HEK293 (cell line): ENCODE data around the gene LMF1.

ENCODE experiments used
- CTCF ChIP-seq: fragments of 450-650 bp; formaldehyde crosslinking; IDR thresholded peaks from 2 replicates; pipeline ENCODE4 v1.5.1; 2016; ENCODE audit warnings: missing biosample characterization, missing genetic modification characterization
- PRDM4 ChIP-seq: fragments of 450-650 bp; formaldehyde crosslinking; IDR thresholded peaks from 2 replicates; pipeline ENCODE4 v1.5.1; 2017; ENCODE audit warnings: missing biosample characterization, missing genetic modification characterization
- ZBTB20 ChIP-seq: fragments of 450-650 bp; formaldehyde crosslinking; IDR thresholded peaks from 2 replicates; pipeline ENCODE4 v1.5.1; 2016; ENCODE audit warnings: missing biosample characterization, missing genetic modification characterization
- ZNF223 ChIP-seq: fragments of 450-650 bp; formaldehyde crosslinking; IDR thresholded peaks from 2 replicates; pipeline ENCODE4 v1.5.1; 2016; ENCODE audit warnings: missing biosample characterization, missing genetic modification characterization
- ZNF274 ChIP-seq, 2 experiments: fragments of 200-500 bp in 1 of 2; fragments of 450-650 bp in 1 of 2; sonication (Bioruptor generic) in 1 of 2; formaldehyde crosslinking in 1 of 2; IDR thresholded peaks; 2 replicates each; pipeline versions ENCODE4 v1.5.1 to v1.6.1; 2014 to 2016; ENCODE audit warnings: borderline replicate concordance in 1 of 2, inconsistent platforms in 1 of 2, low read length in 1 of 2, missing biosample characterization in 1 of 2, missing genetic modification characterization in 1 of 2
- ZNF335 ChIP-seq: fragments of 450-650 bp; formaldehyde crosslinking; conservative IDR thresholded peaks from 2 replicates; pipeline ENCODE4 v1.5.1; 2016; ENCODE audit warnings: missing biosample characterization, missing genetic modification characterization
- ZNF558 ChIP-seq: fragments of 450-650 bp; formaldehyde crosslinking; IDR thresholded peaks from 2 replicates; pipeline ENCODE4 v1.5.1; 2016; ENCODE audit warnings: missing biosample characterization, missing genetic modification characterization
- ZNF670 ChIP-seq: fragments of 450-650 bp; formaldehyde crosslinking; IDR thresholded peaks from 2 replicates; pipeline ENCODE4 v1.5.1; 2016; ENCODE audit warnings: missing biosample characterization, missing genetic modification characterization, low read depth
- ZSCAN30 ChIP-seq: fragments of 450-650 bp; IDR thresholded peaks from 2 replicates; pipeline ENCODE4 v1.5.1; 2018; ENCODE audit warnings: missing biosample characterization, mild to moderate bottlenecking, missing genetic modification characterization, moderate library complexity
- TF ChIP-seq, protein P1 (sequence below): fragments of 450-650 bp; formaldehyde crosslinking; IDR thresholded peaks from 2 replicates; pipeline ENCODE4 v1.5.1; 2016; ENCODE audit warnings: missing biosample characterization, missing genetic modification characterization
- TF ChIP-seq, protein P2 (sequence below): fragments of 450-650 bp; formaldehyde crosslinking; IDR thresholded peaks from 2 replicates; pipeline ENCODE4 v1.5.1; 2016; ENCODE audit warnings: missing biosample characterization, missing genetic modification characterization

GRCh38 chr16:824194-824593, 146.6 kb downstream of the LMF1 start:
- TF ChIP-seq CTCF (tag by site-specific recombination), result no peak
- TF ChIP-seq ZBTB20 (tag by site-specific recombination), result no peak
- no peak for TF ChIP-seq ZNF670
- TF ChIP-seq ZNF558 (tag by site-specific recombination), result no peak
- TF ChIP-seq ZSCAN30 (tag by site-specific recombination), result no peak
- TF ChIP-seq, protein P1, sequence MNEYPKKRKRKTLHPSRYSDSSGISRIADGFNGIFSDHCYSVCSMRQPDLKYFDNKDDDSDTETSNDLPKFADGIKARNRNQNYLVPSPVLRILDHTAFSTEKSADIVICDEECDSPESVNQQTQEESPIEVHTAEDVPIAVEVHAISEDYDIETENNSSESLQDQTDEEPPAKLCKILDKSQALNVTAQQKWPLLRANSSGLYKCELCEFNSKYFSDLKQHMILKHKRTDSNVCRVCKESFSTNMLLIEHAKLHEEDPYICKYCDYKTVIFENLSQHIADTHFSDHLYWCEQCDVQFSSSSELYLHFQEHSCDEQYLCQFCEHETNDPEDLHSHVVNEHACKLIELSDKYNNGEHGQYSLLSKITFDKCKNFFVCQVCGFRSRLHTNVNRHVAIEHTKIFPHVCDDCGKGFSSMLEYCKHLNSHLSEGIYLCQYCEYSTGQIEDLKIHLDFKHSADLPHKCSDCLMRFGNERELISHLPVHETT (tag by site-specific recombination), result no peak
- no peak for TF ChIP-seq ZNF274 (IDR thresholded peaks at IDR 0.05; ENCODE audit: low read length)
- TF ChIP-seq ZNF274 (tag by site-specific recombination; IDR thresholded peaks at IDR 0.05; ENCODE audit: borderline replicate concordance), result no peak
- no peak for TF ChIP-seq PRDM4
- TF ChIP-seq, protein P2, sequence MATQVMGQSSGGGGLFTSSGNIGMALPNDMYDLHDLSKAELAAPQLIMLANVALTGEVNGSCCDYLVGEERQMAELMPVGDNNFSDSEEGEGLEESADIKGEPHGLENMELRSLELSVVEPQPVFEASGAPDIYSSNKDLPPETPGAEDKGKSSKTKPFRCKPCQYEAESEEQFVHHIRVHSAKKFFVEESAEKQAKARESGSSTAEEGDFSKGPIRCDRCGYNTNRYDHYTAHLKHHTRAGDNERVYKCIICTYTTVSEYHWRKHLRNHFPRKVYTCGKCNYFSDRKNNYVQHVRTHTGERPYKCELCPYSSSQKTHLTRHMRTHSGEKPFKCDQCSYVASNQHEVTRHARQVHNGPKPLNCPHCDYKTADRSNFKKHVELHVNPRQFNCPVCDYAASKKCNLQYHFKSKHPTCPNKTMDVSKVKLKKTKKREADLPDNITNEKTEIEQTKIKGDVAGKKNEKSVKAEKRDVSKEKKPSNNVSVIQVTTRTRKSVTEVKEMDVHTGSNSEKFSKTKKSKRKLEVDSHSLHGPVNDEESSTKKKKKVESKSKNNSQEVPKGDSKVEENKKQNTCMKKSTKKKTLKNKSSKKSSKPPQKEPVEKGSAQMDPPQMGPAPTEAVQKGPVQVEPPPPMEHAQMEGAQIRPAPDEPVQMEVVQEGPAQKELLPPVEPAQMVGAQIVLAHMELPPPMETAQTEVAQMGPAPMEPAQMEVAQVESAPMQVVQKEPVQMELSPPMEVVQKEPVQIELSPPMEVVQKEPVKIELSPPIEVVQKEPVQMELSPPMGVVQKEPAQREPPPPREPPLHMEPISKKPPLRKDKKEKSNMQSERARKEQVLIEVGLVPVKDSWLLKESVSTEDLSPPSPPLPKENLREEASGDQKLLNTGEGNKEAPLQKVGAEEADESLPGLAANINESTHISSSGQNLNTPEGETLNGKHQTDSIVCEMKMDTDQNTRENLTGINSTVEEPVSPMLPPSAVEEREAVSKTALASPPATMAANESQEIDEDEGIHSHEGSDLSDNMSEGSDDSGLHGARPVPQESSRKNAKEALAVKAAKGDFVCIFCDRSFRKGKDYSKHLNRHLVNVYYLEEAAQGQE (tag by site-specific recombination), result no peak
- TF ChIP-seq ZNF223 (tag by site-specific recombination), result no peak
- no peak for TF ChIP-seq ZNF335 (tag by site-specific recombination)
